Thyroid gland (tissue), 4 donors: ENCODE results near the gene PCAT6. TPM values are rescaled to one million over a fixed set of nuclear protein-coding genes. Genes with fewer than 3 reads are reported as not detected.

ENCODE experiments used
- DNase-seq, 2 donors: peaks; one replicate each; pipeline ENCODE4 v3.0.0-alpha.2; 2019
- H3K27ac ChIP-seq, 3 donors: fragments of 200-600 bp; sonication (generic); 1 replicate in 2 of 3; 2 replicates in 1 of 3; pipeline ENCODE4 v1.5.1; 2016 to 2019; ENCODE audit warnings: mild to moderate bottlenecking in 1 of 3, moderate library complexity in 1 of 3
- H3K27me3 ChIP-seq: fragments of 200-600 bp; sonication (generic); one replicate; pipeline ENCODE4 v1.5.1; 2019
- H3K36me3 ChIP-seq, 2 donors: fragments of 200-600 bp; sonication (generic); one replicate each; pipeline ENCODE4 v1.5.1; 2016 to 2019
- H3K4me1 ChIP-seq, 2 donors: fragments of 200-600 bp; sonication (generic); one replicate each; pipeline ENCODE4 v1.5.1; 2017 to 2019
- H3K4me3 ChIP-seq, 3 donors: fragments of 200-600 bp; sonication (generic); replicated peaks in 1 of 3; 1 replicate in 2 of 3; 2 replicates in 1 of 3; pipeline ENCODE4 v1.5.1; 2016; ENCODE audit warnings: mild to moderate bottlenecking in 1 of 3
- H3K9me3 ChIP-seq: fragments of 200-600 bp; sonication (generic); one replicate; pipeline ENCODE4 v1.5.1; 2017
- CTCF ChIP-seq, 6 experiments: fragments of 200-600 bp in 3 of 6; fragments of 450-650 bp in 3 of 6; sonication (generic) in 3 of 6; IDR thresholded peaks; one replicate each; pipeline ENCODE4 v1.5.1; 2016 to 2019; ENCODE audit warnings: antibody characterized with exemption in 6 of 6, mild to moderate bottlenecking in 2 of 6, inconsistent platforms in 1 of 6, moderate library complexity in 1 of 6
- POLR2A ChIP-seq, 2 donors: fragments of 450-650 bp; IDR thresholded peaks; one replicate each; pipeline ENCODE4 v1.6.1; 2017; ENCODE audit warnings: antibody characterized with exemption in 2 of 2, mild to moderate bottlenecking in 2 of 2, moderate library complexity in 1 of 2
- WGBS, 2 donors: methylation state at CpG; one replicate each; pipeline ENCODE4 v1.1.5; 2017; 5-methylcytosine and 5-hydroxymethylcytosine counted together
- intact Hi-C: fragments of 100-400 bp; cut with DNase I; formaldehyde crosslinking; loops from one replicate; pipeline ENCODE4 v1.15.1; 2023
- total RNA-seq, 4 donors: library from RNA; depleted of rRNA; stranded (reverse); fragments of >200 nt; gene quantifications; one replicate each; pipeline ENCODE4 v1.2.3, GENCODE V29; 2016

Gene PCAT6
- total RNA-seq, 4 donors from 2014 or later = not detected

- intact Hi-C loops = no loop called here
- 83 to 92% methylated on average over 6 to 7 of the region's 7 CpGs for WGBS, 2 donors
- Histone ChIP-seq H3K27ac (no peak overlapping the region), H3K4me1 (peaks cover 4 to 12% of the 10 kb centered on the region in 2 donors), H3K27me3 (no peaks in the 10 kb centered on the region), H3K36me3 (no peaks in the 10 kb centered on the region), H3K4me3 (no peak overlapping the region), H3K9me3 (no peaks in the 10 kb centered on the region)
- TF ChIP-seq POLR2A (IDR thresholded peaks at IDR 0.05) = no peak
- TF ChIP-seq CTCF (IDR thresholded peaks at IDR 0.05) = no peak
- DNase-seq = no peak
Measured at GRCh38 chr1:202796670-202797069, 14.1 kb upstream of the PCAT6 start.

GRCh38 chr1:202798260-202798659 lies 12.5 kb upstream of the PCAT6 start:
- H3K9me3 ChIP-seq = no peaks in the 10 kb centered on the region
- H3K27me3 ChIP-seq = no peaks in the 10 kb centered on the region
- intact Hi-C loops = no loop called here
- no peak overlapping the region for H3K27ac ChIP-seq
- DNase-seq = no peak
- TF ChIP-seq POLR2A (IDR thresholded peaks at IDR 0.05) = no peak
- TF ChIP-seq CTCF (IDR thresholded peaks at IDR 0.05) = no peak
- WGBS, 2 donors = 91 to 93% methylated on average over 4 of the region's 4 CpGs
- H3K4me3 ChIP-seq = no peak overlapping the region
- no peaks in the 10 kb centered on the region for H3K36me3 ChIP-seq
- H3K4me1 ChIP-seq = peaks cover 10 to 15% of the 10 kb centered on the region in 2 donors

GRCh38 chr1:202798792-202799331 lies 11.9 kb upstream of the PCAT6 start:
- 79 to 80% methylated on average over 6 of the region's 6 CpGs for WGBS, 2 donors
- no peak for DNase-seq
- H3K9me3 ChIP-seq = no peaks in the 10 kb centered on the region
- TF ChIP-seq CTCF (IDR thresholded peaks at IDR 0.05) (no peak), POLR2A (IDR thresholded peaks at IDR 0.05) (no peak)
- intact Hi-C loops = no loop called here
- no peaks in the 10 kb centered on the region for H3K27me3 ChIP-seq
- H3K36me3 ChIP-seq = no peaks in the 10 kb centered on the region
- H3K27ac ChIP-seq = no peak overlapping the region
- H3K4me1 ChIP-seq = peaks cover 11 to 18% of the 10 kb centered on the region in 2 donors
- no peak overlapping the region for H3K4me3 ChIP-seq

GRCh38 chr1:202800742-202801141 lies 10.0 kb upstream of the PCAT6 start:
- TF ChIP-seq POLR2A (IDR thresholded peaks at IDR 0.05) (no peak), CTCF (IDR thresholded peaks at IDR 0.05) (no peak)
- WGBS, 2 donors = 90 to 93% methylated on average over 1 of the region's 1 CpG
- peaks cover 9 to 16% of the 10 kb centered on the region in 2 donors for H3K4me1 ChIP-seq

GRCh38 chr1:202801175-202801574 lies 9.6 kb upstream of the PCAT6 start:
- no peak for DNase-seq
- Histone ChIP-seq H3K4me1 (peaks cover 13 to 20% of the 10 kb centered on the region in 2 donors), H3K9me3 (no peaks in the 10 kb centered on the region), H3K27ac (no peak overlapping the region), H3K27me3 (no peaks in the 10 kb centered on the region), H3K36me3 (no peaks in the 10 kb centered on the region), H3K4me3 (no peak overlapping the region)
- intact Hi-C loops = no loop called here
- WGBS, 2 donors = 94 to 98% methylated on average over 2 of the region's 2 CpGs
- TF ChIP-seq POLR2A (IDR thresholded peaks at IDR 0.05) (no peak), CTCF (IDR thresholded peaks at IDR 0.05) (no peak)

More at GRCh38 chr1:202800742-202801141, 10.0 kb upstream of the PCAT6 start:
- H3K9me3 ChIP-seq = no peaks in the 10 kb centered on the region
- intact Hi-C loops = no loop called here
- no peak for DNase-seq
- no peaks in the 10 kb centered on the region for H3K27me3 ChIP-seq
- no peak overlapping the region for H3K4me3 ChIP-seq
- no peaks in the 10 kb centered on the region for H3K36me3 ChIP-seq
- no peak overlapping the region for H3K27ac ChIP-seq
